Chondrocyte (in vitro differentiated cells): ENCODE data around the gene HABP4. TPM values are rescaled to one million over a fixed set of nuclear protein-coding genes. Genes with fewer than 3 reads are reported as not detected.

Source experiments
- DNase-seq: peaks from one replicate; pipeline ENCODE4 v3.0.0; 2021; ENCODE audit warnings: mixed read lengths, low spot score
- H3K27ac Mint-ChIP-seq: one replicate; pipeline ENCODE4 v1.8.0; 2021; ENCODE audit warnings: mild to moderate bottlenecking, moderate library complexity, mixed read lengths; ENCODE audit not compliant: unreplicated experiment
- H3K27me3 Mint-ChIP-seq: 2 replicates; pipeline ENCODE4 v1.8.0; 2021; ENCODE audit warnings: low read depth, mixed read lengths
- H3K36me3 Mint-ChIP-seq: 2 replicates; pipeline ENCODE4 v1.8.0; 2021; ENCODE audit warnings: low read depth, mixed read lengths
- H3K4me1 Mint-ChIP-seq: 2 replicates; pipeline ENCODE4 v1.8.0; 2021; ENCODE audit warnings: low read depth, mild to moderate bottlenecking, mixed read lengths
- H3K4me3 Mint-ChIP-seq: one replicate; pipeline ENCODE4 v1.8.0; 2021; ENCODE audit warnings: mild to moderate bottlenecking, moderate library complexity, mixed read lengths; ENCODE audit not compliant: unreplicated experiment
- H3K9me3 Mint-ChIP-seq: 2 replicates; pipeline ENCODE4 v1.8.0; 2021; ENCODE audit warnings: low read depth, mixed read lengths
- CTCF ChIP-seq: fragments of 200-600 bp; sonication (generic); IDR thresholded peaks from 2 replicates; pipeline ENCODE4 v1.5.0; 2021; ENCODE audit warnings: antibody characterized with exemption, mild to moderate bottlenecking, moderate library complexity
- total RNA-seq: library from RNA; stranded (reverse); gene quantifications from 3 replicates; pipeline ENCODE4 v1.2.1, GENCODE V29; 2021

HABP4 gene
- total RNA-seq, 1 donor from 2014 or later, result 28.9 TPM

- Mint-ChIP-seq H3K36me3 (peaks cover 3% of the 10 kb centered on the region), H3K27me3 (no peaks in the 10 kb centered on the region), H3K9me3 (no peaks in the 10 kb centered on the region), H3K4me3 (no peak overlapping the region), H3K27ac (peak overlapping the region; percentile 86), H3K4me1 (peaks cover 38% of the 10 kb centered on the region)
- no peak for DNase-seq
- no peak for TF ChIP-seq CTCF
Observed at GRCh38 chr9:96514108-96514799, 64.3 kb downstream of the HABP4 start.

GRCh38 chr9:96514800-96515158 is 64.8 kb downstream of the HABP4 start:
- DNase-seq, result no peak
- no peak overlapping the region for H3K4me3 Mint-ChIP-seq
- no peaks in the 10 kb centered on the region for H3K9me3 Mint-ChIP-seq
- H3K27ac Mint-ChIP-seq, result peak overlapping the region; percentile 86
- H3K27me3 Mint-ChIP-seq, result no peaks in the 10 kb centered on the region
- H3K4me1 Mint-ChIP-seq, result peaks cover 40% of the 10 kb centered on the region
- TF ChIP-seq CTCF, result no peak
- H3K36me3 Mint-ChIP-seq, result peaks cover 3% of the 10 kb centered on the region

GRCh38 chr9:96515621-96516470 is 65.9 kb downstream of the HABP4 start:
- no peak for DNase-seq
- H3K9me3 Mint-ChIP-seq, result no peaks in the 10 kb centered on the region
- H3K4me1 Mint-ChIP-seq, result peaks cover 43% of the 10 kb centered on the region
- H3K4me3 Mint-ChIP-seq, result no peak overlapping the region
- no peaks in the 10 kb centered on the region for H3K27me3 Mint-ChIP-seq
- peak overlapping the region; percentile 90 for H3K27ac Mint-ChIP-seq
- H3K36me3 Mint-ChIP-seq, result peaks cover 3% of the 10 kb centered on the region
- no peak for TF ChIP-seq CTCF

GRCh38 chr9:96519095-96519494 is 69.1 kb downstream of the HABP4 start:
- Mint-ChIP-seq H3K27me3 (no peaks in the 10 kb centered on the region), H3K4me1 (peaks cover 43% of the 10 kb centered on the region), H3K36me3 (peaks cover 6% of the 10 kb centered on the region), H3K4me3 (no peak overlapping the region), H3K9me3 (no peaks in the 10 kb centered on the region), H3K27ac (no peak overlapping the region)
- no peak for TF ChIP-seq CTCF
- no peak for DNase-seq

GRCh38 chr9:96519787-96520186 is 69.8 kb downstream of the HABP4 start:
- no peak overlapping the region for H3K4me3 Mint-ChIP-seq
- H3K27ac Mint-ChIP-seq, result peak overlapping the region; percentile 10
- no peak for DNase-seq
- H3K27me3 Mint-ChIP-seq, result no peaks in the 10 kb centered on the region
- no peak for TF ChIP-seq CTCF
- H3K9me3 Mint-ChIP-seq, result no peaks in the 10 kb centered on the region
- peaks cover 43% of the 10 kb centered on the region for H3K4me1 Mint-ChIP-seq
- peaks cover 6% of the 10 kb centered on the region for H3K36me3 Mint-ChIP-seq
